Measurements from ENCODE around the gene MAP1A. TPM values are rescaled to one million over a fixed set of nuclear protein-coding genes. Genes with fewer than 3 reads are reported as not detected.
"Not testable (repeated sequence)": the region's sequence is repeated elsewhere in the genome, so short reads cannot be mapped to it uniquely, and the experiment has no call there.

MAP1A gene
- total and polyA plus RNA-seq, 5 donors: 29.7 to 87.6 (median 49.5) TPM

- intact Hi-C loops (cut with DNase I): no loop called here
- Histone ChIP-seq H3K4me3 (ENCODE audit: low read length) (no peak overlapping the region), H3K27ac (ENCODE audit: low read length) (no peak overlapping the region), H3K9me3 (ENCODE audit: control insufficient read depth, low read length) (no peaks in the 10 kb centered on the region), H3K27me3 (ENCODE audit: control insufficient read depth, insufficient read depth) (no peaks in the 10 kb centered on the region), H3K4me1 (ENCODE audit: control insufficient read depth, insufficient read depth, low read length) (no peaks in the 10 kb centered on the region)
- DNase-seq: no peak
- 26% methylated on average over 7 of the region's 7 CpGs for WGBS
- peak in 1 of 2 donors; percentile 8 for ATAC-seq
Measured at GRCh38 chr15:43531018-43531670, 13.7 kb downstream of the MAP1A start.

GRCh38 chr15:43532826-43533225 lies 15.4 kb downstream of the MAP1A start:
- H3K27ac ChIP-seq (ENCODE audit: low read length); H3K4me1 ChIP-seq (ENCODE audit: control insufficient read depth, insufficient read depth, low read length); H3K27me3 ChIP-seq (ENCODE audit: control insufficient read depth, insufficient read depth); ATAC-seq; H3K9me3 ChIP-seq (ENCODE audit: control insufficient read depth, low read length); intact Hi-C loops (cut with DNase I); DNase-seq; H3K4me3 ChIP-seq (ENCODE audit: low read length): not testable (repeated sequence)
- 91% methylated on average over 5 of the region's 5 CpGs for WGBS

- no peaks in the 10 kb centered on the region for H3K27me3 ChIP-seq (ENCODE audit: control insufficient read depth, insufficient read depth)
- no peak for DNase-seq
Measured at GRCh38 chr15:43534897-43535296, 17.5 kb downstream of the MAP1A start.

GRCh38 chr15:43538091-43538490 lies 20.7 kb downstream of the MAP1A start:
- WGBS: 68% methylated on average over 2 of the region's 2 CpGs
- Histone ChIP-seq H3K27ac (ENCODE audit: low read length) (no peak overlapping the region), H3K4me3 (ENCODE audit: low read length) (no peak overlapping the region), H3K9me3 (ENCODE audit: control insufficient read depth, low read length) (no peaks in the 10 kb centered on the region), H3K4me1 (ENCODE audit: control insufficient read depth, insufficient read depth, low read length) (no peaks in the 10 kb centered on the region), H3K27me3 (ENCODE audit: control insufficient read depth, insufficient read depth) (no peaks in the 10 kb centered on the region)
- ATAC-seq (no peak), DNase-seq (no peak)
- intact Hi-C loops (cut with DNase I): no loop called here

More at GRCh38 chr15:43534897-43535296, 17.5 kb downstream of the MAP1A start:
- whole genome bisulfite sequencing: 79% methylated on average over 3 of the region's 3 CpGs
- H3K27ac ChIP-seq (ENCODE audit: low read length): no peak overlapping the region
- ATAC-seq: no peak
- H3K9me3 ChIP-seq (ENCODE audit: control insufficient read depth, low read length): no peaks in the 10 kb centered on the region
- H3K4me1 ChIP-seq (ENCODE audit: control insufficient read depth, insufficient read depth, low read length): no peaks in the 10 kb centered on the region
- H3K4me3 ChIP-seq (ENCODE audit: low read length): no peak overlapping the region
- intact Hi-C loops (cut with DNase I): no loop called here

- intact Hi-C loops (cut with DNase I): no loop called here
- DNase-seq: no peak
- Histone ChIP-seq H3K27me3 (ENCODE audit: control insufficient read depth, insufficient read depth) (no peaks in the 10 kb centered on the region), H3K4me3 (ENCODE audit: low read length) (no peak overlapping the region), H3K9me3 (ENCODE audit: control insufficient read depth, low read length) (no peaks in the 10 kb centered on the region), H3K4me1 (ENCODE audit: control insufficient read depth, insufficient read depth, low read length) (no peaks in the 10 kb centered on the region), H3K27ac (ENCODE audit: low read length) (no peak overlapping the region)
- ATAC-seq: no peak
Measured at GRCh38 chr15:43541785-43542184, 24.4 kb downstream of the MAP1A start.

GRCh38 chr15:43544266-43544665 lies 26.9 kb downstream of the MAP1A start:
- DNase-seq (no peak), ATAC-seq (no peak)
- intact Hi-C loops (cut with DNase I): no loop called here
- no peak overlapping the region for H3K4me3 ChIP-seq (ENCODE audit: low read length)
- H3K9me3 ChIP-seq (ENCODE audit: control insufficient read depth, low read length): no peaks in the 10 kb centered on the region
- no peaks in the 10 kb centered on the region for H3K4me1 ChIP-seq (ENCODE audit: control insufficient read depth, insufficient read depth, low read length)
- H3K27ac ChIP-seq (ENCODE audit: low read length): no peak overlapping the region
- no peaks in the 10 kb centered on the region for H3K27me3 ChIP-seq (ENCODE audit: control insufficient read depth, insufficient read depth)

- DNase-seq (no peak), ATAC-seq (no peak)
- Histone ChIP-seq H3K4me1 (ENCODE audit: control insufficient read depth, insufficient read depth, low read length) (no peaks in the 10 kb centered on the region), H3K27me3 (ENCODE audit: control insufficient read depth, insufficient read depth) (no peaks in the 10 kb centered on the region), H3K27ac (ENCODE audit: low read length) (no peak overlapping the region), H3K4me3 (ENCODE audit: low read length) (no peak overlapping the region), H3K9me3 (ENCODE audit: control insufficient read depth, low read length) (no peaks in the 10 kb centered on the region)
- WGBS: 83% methylated on average over 1 of the region's 1 CpG
- intact Hi-C loops (cut with DNase I): no loop called here
Measured at GRCh38 chr15:43545426-43545825, 28.0 kb downstream of the MAP1A start.

GRCh38 chr15:43547539-43547938 lies 30.1 kb downstream of the MAP1A start:
- intact Hi-C loops (cut with DNase I): no loop called here
- 97% methylated on average over 2 of the region's 2 CpGs for WGBS
- no peaks in the 10 kb centered on the region for H3K4me1 ChIP-seq (ENCODE audit: control insufficient read depth, insufficient read depth, low read length)
- no peak overlapping the region for H3K4me3 ChIP-seq (ENCODE audit: low read length)
- ATAC-seq: no peak
- H3K27ac ChIP-seq (ENCODE audit: low read length): no peak overlapping the region
- no peaks in the 10 kb centered on the region for H3K9me3 ChIP-seq (ENCODE audit: control insufficient read depth, low read length)
- DNase-seq: no peak
- H3K27me3 ChIP-seq (ENCODE audit: control insufficient read depth, insufficient read depth): no peaks in the 10 kb centered on the region

- Histone ChIP-seq H3K9me3 (ENCODE audit: control insufficient read depth, low read length) (no peaks in the 10 kb centered on the region), H3K4me3 (ENCODE audit: low read length) (no peak overlapping the region), H3K27me3 (ENCODE audit: control insufficient read depth, insufficient read depth) (no peaks in the 10 kb centered on the region), H3K27ac (ENCODE audit: low read length) (no peak overlapping the region), H3K4me1 (ENCODE audit: control insufficient read depth, insufficient read depth, low read length) (no peaks in the 10 kb centered on the region)
- 49% methylated on average over 10 of the region's 10 CpGs for WGBS
- ATAC-seq (peak; percentile 51 to 69), DNase-seq (peak in 2 of 3 donors; percentile 41 to 62)
- intact Hi-C loops (cut with DNase I): no loop called here
Measured at GRCh38 chr15:43550527-43551363, 33.3 kb downstream of the MAP1A start.

- Histone ChIP-seq H3K4me3 (ENCODE audit: low read length) (no peak overlapping the region), H3K4me1 (ENCODE audit: control insufficient read depth, insufficient read depth, low read length) (no peaks in the 10 kb centered on the region), H3K27ac (ENCODE audit: low read length) (no peak overlapping the region), H3K27me3 (ENCODE audit: control insufficient read depth, insufficient read depth) (no peaks in the 10 kb centered on the region), H3K9me3 (ENCODE audit: control insufficient read depth, low read length) (no peaks in the 10 kb centered on the region)
- ATAC-seq (no peak), DNase-seq (no peak)
- WGBS: 87% methylated on average over 4 of the region's 4 CpGs
- intact Hi-C loops (cut with DNase I): no loop called here
Measured at GRCh38 chr15:43552256-43552655, 34.8 kb downstream of the MAP1A start.

GRCh38 chr15:43552986-43553385 lies 35.6 kb downstream of the MAP1A start:
- Histone ChIP-seq H3K9me3 (ENCODE audit: control insufficient read depth, low read length) (no peaks in the 10 kb centered on the region), H3K4me3 (ENCODE audit: low read length) (no peak overlapping the region), H3K4me1 (ENCODE audit: control insufficient read depth, insufficient read depth, low read length) (no peaks in the 10 kb centered on the region), H3K27me3 (ENCODE audit: control insufficient read depth, insufficient read depth) (no peaks in the 10 kb centered on the region), H3K27ac (ENCODE audit: low read length) (no peak overlapping the region)
- ATAC-seq (no peak), DNase-seq (no peak)
- intact Hi-C loops (cut with DNase I): no loop called here
- WGBS: 71% methylated on average over 2 of the region's 2 CpGs
